Calu3 (cell line): ENCODE measurements around the gene DEK. TPM values are rescaled to one million over a fixed set of nuclear protein-coding genes. Genes with fewer than 3 reads are reported as not detected.

Experiments
- BruUV-seq: library from RNA; stranded (reverse); fragments of 400-500 nt; replicated peaks from 2 replicates; lab custom pipeline; 2021; lab: Mats Ljungman, UMichigan
- CTCF ChIA-PET: fragments of 300-600 bp; sonication (Branson Sonifier 250); formaldehyde crosslinking; loops from one replicate; lab custom pipeline; 2022; ENCODE audit warnings: antibody characterized with exemption; lab: Charles Lee
- DNase-seq: peaks from one replicate; pipeline ENCODE4 v3.0.0; 2022
- H3K27ac Mint-ChIP-seq: one replicate; pipeline ENCODE4 v1.8.0; 2022; ENCODE audit warnings: mixed read lengths; ENCODE audit not compliant: unreplicated experiment
- H3K27me3 Mint-ChIP-seq: one replicate; pipeline ENCODE4 v1.8.0; 2022; ENCODE audit warnings: mixed read lengths; ENCODE audit not compliant: unreplicated experiment
- H3K36me3 Mint-ChIP-seq: one replicate; pipeline ENCODE4 v1.8.0; 2022; ENCODE audit warnings: mild to moderate bottlenecking, moderate library complexity, mixed read lengths; ENCODE audit not compliant: insufficient read depth, unreplicated experiment
- H3K4me1 Mint-ChIP-seq: one replicate; pipeline ENCODE4 v1.8.0; 2022; ENCODE audit warnings: mild to moderate bottlenecking, low read depth, mixed read lengths; ENCODE audit not compliant: unreplicated experiment
- H3K4me3 Mint-ChIP-seq: one replicate; pipeline ENCODE4 v1.8.0; 2022; ENCODE audit warnings: mild to moderate bottlenecking, low read depth, moderate library complexity, mixed read lengths; ENCODE audit not compliant: unreplicated experiment
- H3K9me3 Mint-ChIP-seq: one replicate; pipeline ENCODE4 v1.8.0; 2022; ENCODE audit warnings: low read depth, mixed read lengths; ENCODE audit not compliant: unreplicated experiment
- CTCF ChIP-seq: fragments of 200-600 bp; IDR thresholded peaks from one replicate; pipeline ENCODE4 v1.8.0; 2022; ENCODE audit warnings: antibody characterized with exemption; ENCODE audit not compliant: unreplicated experiment
- intact Hi-C: fragments of 100-400 bp; cut with micrococcal nuclease; formaldehyde crosslinking; loops from one replicate; pipeline ENCODE4 v1.10.0; 2022; ENCODE audit not compliant: unreplicated experiment
- total RNA-seq: library from RNA; stranded (reverse); gene quantifications from 2 replicates; pipeline ENCODE4 v1.2.3, GENCODE V29; 2022

DEK gene
- total RNA-seq, 1 experiment from 2014 or later: 108 TPM

GRCh38 chr6:18249271-18249670, 15.1 kb downstream of the DEK start:
- no TSS peak for BruUV-seq
- Mint-ChIP-seq H3K36me3 (peaks cover 36% of the 10 kb centered on the region), H3K4me1 (peaks cover 5% of the 10 kb centered on the region), H3K27ac (peak overlapping the region; percentile 13), H3K27me3 (no peaks in the 10 kb centered on the region), H3K4me3 (no peak overlapping the region), H3K9me3 (no peaks in the 10 kb centered on the region)
- CTCF ChIA-PET: interaction anchor here (0.5 kb wide), 1 partner anchor 13 kb away, joined by 4 read pairs; no protein-coding TSS in a partner anchor
- no peak for TF ChIP-seq CTCF
- intact Hi-C loops: no loop called here
- no peak for DNase-seq

GRCh38 chr6:18248698-18249097, 15.6 kb downstream of the DEK start:
- no peak for TF ChIP-seq CTCF
- CTCF ChIA-PET: interaction anchor here (0.5 kb wide), 1 partner anchor 14 kb away, joined by 4 read pairs; no protein-coding TSS in a partner anchor
- Mint-ChIP-seq H3K4me1 (peaks cover 5% of the 10 kb centered on the region), H3K36me3 (peaks cover 40% of the 10 kb centered on the region), H3K4me3 (no peak overlapping the region), H3K27me3 (no peaks in the 10 kb centered on the region), H3K9me3 (no peaks in the 10 kb centered on the region), H3K27ac (no peak overlapping the region)
- intact Hi-C loops: no loop called here
- no TSS peak for BruUV-seq
- no peak for DNase-seq

GRCh38 chr6:18247002-18247401, 17.3 kb downstream of the DEK start:
- no TSS peak for BruUV-seq
- Mint-ChIP-seq H3K4me1 (peaks cover 5% of the 10 kb centered on the region), H3K36me3 (peaks cover 38% of the 10 kb centered on the region), H3K27ac (no peak overlapping the region), H3K4me3 (no peak overlapping the region), H3K9me3 (no peaks in the 10 kb centered on the region), H3K27me3 (no peaks in the 10 kb centered on the region)
- no peak for TF ChIP-seq CTCF
- no peak for DNase-seq
- intact Hi-C loops: no loop called here
- CTCF ChIA-PET: no interaction called here

GRCh38 chr6:18246205-18246604, 18.1 kb downstream of the DEK start:
- BruUV-seq: no TSS peak
- no peak for DNase-seq
- no peak overlapping the region for H3K4me3 Mint-ChIP-seq
- intact Hi-C loops: no loop called here
- CTCF ChIA-PET: no interaction called here
- TF ChIP-seq CTCF: no peak
- peaks cover 31% of the 10 kb centered on the region for H3K36me3 Mint-ChIP-seq
- H3K9me3 Mint-ChIP-seq: no peaks in the 10 kb centered on the region
- H3K27me3 Mint-ChIP-seq: no peaks in the 10 kb centered on the region
- H3K27ac Mint-ChIP-seq: no peak overlapping the region
- H3K4me1 Mint-ChIP-seq: peaks cover 5% of the 10 kb centered on the region
